ENCODE results near the gene SOAT1.
"Not testable (repeated sequence)": the region's sequence is repeated elsewhere in the genome, so short reads cannot be mapped to it uniquely, and the experiment has no call there.

SOAT1 gene

GRCh38 chr1:179380299-179380698 lies 86.7 kb downstream of the SOAT1 start:
- Histone ChIP-seq H3K27me3 (replicated peaks) (no peaks in the 10 kb centered on the region), H3K4me3 (ENCODE audit: low read depth, low read length) (no peak overlapping the region)
- TF ChIP-seq CTCF (IDR thresholded peaks at IDR 0.05; ENCODE audit: low read depth, low read length, missing control alignments): no peak

GRCh38 chr1:179384027-179384426 lies 90.4 kb downstream of the SOAT1 start:
- Histone ChIP-seq H3K36me3 (replicated peaks) (no peaks in the 10 kb centered on the region), H3K27ac (no peak overlapping the region), H3K27me3 (replicated peaks) (no peaks in the 10 kb centered on the region), H3K4me3 (ENCODE audit: low read depth, low read length) (no peak overlapping the region)
- DNase-seq: no peak
- in situ Hi-C loops (cut with HindIII; ENCODE audit: low pct_ligation_motif_present, low sequenced_read_pairs): no loop called here
- no peak for TF ChIP-seq CTCF (IDR thresholded peaks at IDR 0.05; ENCODE audit: low read depth, low read length, missing control alignments)

More at GRCh38 chr1:179380299-179380698, 86.7 kb downstream of the SOAT1 start:
- no peaks in the 10 kb centered on the region for H3K36me3 ChIP-seq (replicated peaks)
- no peak for DNase-seq
- in situ Hi-C loops (cut with HindIII; ENCODE audit: low pct_ligation_motif_present, low sequenced_read_pairs): no loop called here
- no peak overlapping the region for H3K27ac ChIP-seq

DNA sequence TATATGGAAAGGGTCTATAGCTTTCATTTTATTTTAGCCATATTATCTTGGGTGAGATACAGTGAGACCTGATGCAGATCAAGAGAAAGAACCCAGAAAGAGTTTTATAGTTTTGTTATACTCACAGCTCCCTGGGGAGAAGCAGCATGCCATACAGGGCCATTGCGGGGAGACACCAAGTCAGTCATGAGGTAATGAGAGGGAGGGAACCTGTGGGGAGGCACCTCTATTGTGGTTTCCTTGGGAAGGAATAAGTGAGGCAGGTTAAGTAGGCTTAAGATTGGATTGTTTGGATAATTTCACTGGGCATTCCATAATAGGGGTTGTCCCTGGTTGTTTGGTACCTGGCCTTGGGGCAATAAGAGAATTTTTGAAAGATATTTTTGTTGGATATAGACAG lies 91.9 kb downstream of the SOAT1 start:
- Histone ChIP-seq H3K27ac (no peak overlapping the region), H3K4me3 (ENCODE audit: low read depth, low read length) (no peak overlapping the region), H3K27me3 (replicated peaks) (no peaks in the 10 kb centered on the region), H3K36me3 (replicated peaks) (no peaks in the 10 kb centered on the region)
- no peak for DNase-seq
- in situ Hi-C loops (cut with HindIII; ENCODE audit: low pct_ligation_motif_present, low sequenced_read_pairs): no loop called here
- TF ChIP-seq CTCF (IDR thresholded peaks at IDR 0.05; ENCODE audit: low read depth, low read length, missing control alignments): no peak

DNA sequence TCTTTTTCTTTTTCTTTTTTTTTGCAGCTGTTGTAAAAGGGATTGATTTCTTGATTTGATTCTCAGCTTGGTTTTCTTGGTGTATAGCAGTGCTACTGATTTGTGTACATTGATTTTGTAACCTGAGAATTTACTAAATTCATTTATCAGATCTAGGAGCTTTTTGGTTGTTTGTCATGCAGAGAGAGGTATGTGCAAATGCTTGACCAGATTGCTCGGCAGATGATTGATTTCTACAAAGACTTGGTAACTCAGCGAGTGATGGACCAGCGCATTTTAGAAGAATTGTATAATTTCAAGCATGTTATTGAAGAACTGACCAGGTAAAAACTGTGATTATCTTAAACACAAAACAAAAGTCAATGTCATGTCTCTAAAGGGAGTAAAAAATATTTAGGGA lies 100.1 kb downstream of the SOAT1 start:
- no peaks in the 10 kb centered on the region for H3K36me3 ChIP-seq (replicated peaks)
- no peak for TF ChIP-seq CTCF (IDR thresholded peaks at IDR 0.05; ENCODE audit: low read depth, low read length, missing control alignments)
- in situ Hi-C loops (cut with HindIII; ENCODE audit: low pct_ligation_motif_present, low sequenced_read_pairs): no loop called here
- H3K4me3 ChIP-seq (ENCODE audit: low read depth, low read length): no peak overlapping the region
- no peaks in the 10 kb centered on the region for H3K27me3 ChIP-seq (replicated peaks)
- no peak for DNase-seq
- no peak overlapping the region for H3K27ac ChIP-seq

GRCh38 chr1:179399399-179399798 lies 105.8 kb downstream of the SOAT1 start:
- DNase-seq; H3K4me3 ChIP-seq (ENCODE audit: low read depth, low read length); H3K36me3 ChIP-seq (replicated peaks); H3K27me3 ChIP-seq (replicated peaks); in situ Hi-C loops (cut with HindIII; ENCODE audit: low pct_ligation_motif_present, low sequenced_read_pairs); H3K27ac ChIP-seq: not testable (repeated sequence)

All from brain microvascular endothelial cell (primary cell).